Thoracic aorta (tissue), 2 donors: ENCODE measurements around the gene SHC2. TPM values are rescaled to one million over a fixed set of nuclear protein-coding genes. Genes with fewer than 3 reads are reported as not detected.

ENCODE experiments used
- ATAC-seq: fragments of 150-250 bp; one replicate; pipeline ENCODE4 v1.8.0; 2017; ENCODE audit warnings: low read depth; ENCODE audit not compliant: insufficient number of reproducible peaks, low FRiP score
- DNase-seq: peaks from one replicate; pipeline ENCODE4 v3.0.0-alpha.2; 2020; ENCODE audit warnings: low spot score
- H3K27ac ChIP-seq, 2 donors: fragments of 200-600 bp; sonication (generic); 1 replicate in 1 of 2; 2 replicates in 1 of 2; pipeline ENCODE4 v1.5.1; 2016; ENCODE audit warnings: mild to moderate bottlenecking in 2 of 2, moderate library complexity in 2 of 2
- H3K27me3 ChIP-seq: fragments of 200-600 bp; sonication (generic); replicated peaks from 2 replicates; pipeline ENCODE4 v1.6.0; 2016; ENCODE audit warnings: mild to moderate bottlenecking; ENCODE audit not compliant: insufficient read depth
- H3K36me3 ChIP-seq: fragments of 200-600 bp; sonication (generic); one replicate; pipeline ENCODE4 v1.5.1; 2016
- H3K4me1 ChIP-seq, 2 donors: fragments of 200-600 bp; sonication (generic); 1 replicate in 1 of 2; 2 replicates in 1 of 2; pipeline versions ENCODE4 v1.5.1 to v1.6.0; 2016; ENCODE audit warnings: low read depth in 2 of 2, mild to moderate bottlenecking in 1 of 2; ENCODE audit not compliant: control insufficient read depth in 1 of 2
- H3K4me3 ChIP-seq: fragments of 200-600 bp; sonication (generic); 2 replicates; pipeline ENCODE4 v1.5.1; 2016; ENCODE audit warnings: mild to moderate bottlenecking
- H3K9me3 ChIP-seq: fragments of 200-600 bp; sonication (generic); 2 replicates; pipeline ENCODE4 v1.5.1; 2016
- total RNA-seq, 2 donors: library from RNA; depleted of rRNA; stranded (reverse); fragments of >200 nt; gene quantifications; one replicate each; pipeline versions ENCODE4 v1.1.0 to v1.2.3, GENCODE V29; 2016
- TF ChIP-seq, protein P1 (sequence below): fragments of 200-600 bp; sonication (generic); IDR thresholded peaks from one replicate; pipeline ENCODE4 v1.5.1; 2019; ENCODE audit warnings: antibody characterized with exemption

SHC2 gene
- total RNA-seq, 2 donors from 2014 or later: 17.2 to 18.8 TPM

DNA sequence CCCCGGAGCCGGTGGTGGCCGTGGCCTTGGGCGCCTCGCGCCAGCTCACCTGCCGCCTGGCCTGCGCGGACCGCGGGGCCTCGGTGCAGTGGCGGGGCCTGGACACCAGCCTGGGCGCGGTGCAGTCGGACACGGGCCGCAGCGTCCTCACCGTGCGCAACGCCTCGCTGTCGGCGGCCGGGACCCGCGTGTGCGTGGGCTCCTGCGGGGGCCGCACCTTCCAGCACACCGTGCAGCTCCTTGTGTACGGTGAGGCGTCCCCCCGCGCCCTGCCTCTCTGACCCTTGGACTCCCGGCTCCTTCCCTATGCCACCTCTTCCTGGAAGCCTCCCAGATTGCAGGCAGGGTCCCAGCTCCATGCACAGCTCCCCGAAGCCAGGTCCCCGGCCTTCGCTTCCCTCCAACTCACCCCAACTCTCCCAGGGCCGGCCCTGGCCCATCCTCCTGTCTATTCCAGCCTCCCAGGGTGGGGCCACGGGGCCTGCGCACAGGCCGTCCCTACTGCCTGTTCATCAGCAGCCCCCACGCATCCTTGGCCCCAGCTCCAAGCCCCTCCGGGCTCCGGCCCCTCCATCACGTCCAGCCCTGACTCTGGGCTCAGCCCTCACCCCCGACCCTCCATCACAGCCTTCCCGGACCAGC is 37.2 kb upstream of the SHC2 start:
- H3K4me3 ChIP-seq: no peak overlapping the region
- no peak for DNase-seq
- H3K36me3 ChIP-seq: no peaks in the 10 kb centered on the region
- no peak overlapping the region for H3K27ac ChIP-seq
- H3K27me3 ChIP-seq: peaks cover 6% of the 10 kb centered on the region
- ATAC-seq: no peak
- peaks cover 0 to 8% of the 10 kb centered on the region in 2 donors for H3K4me1 ChIP-seq
- TF ChIP-seq, protein P1, sequence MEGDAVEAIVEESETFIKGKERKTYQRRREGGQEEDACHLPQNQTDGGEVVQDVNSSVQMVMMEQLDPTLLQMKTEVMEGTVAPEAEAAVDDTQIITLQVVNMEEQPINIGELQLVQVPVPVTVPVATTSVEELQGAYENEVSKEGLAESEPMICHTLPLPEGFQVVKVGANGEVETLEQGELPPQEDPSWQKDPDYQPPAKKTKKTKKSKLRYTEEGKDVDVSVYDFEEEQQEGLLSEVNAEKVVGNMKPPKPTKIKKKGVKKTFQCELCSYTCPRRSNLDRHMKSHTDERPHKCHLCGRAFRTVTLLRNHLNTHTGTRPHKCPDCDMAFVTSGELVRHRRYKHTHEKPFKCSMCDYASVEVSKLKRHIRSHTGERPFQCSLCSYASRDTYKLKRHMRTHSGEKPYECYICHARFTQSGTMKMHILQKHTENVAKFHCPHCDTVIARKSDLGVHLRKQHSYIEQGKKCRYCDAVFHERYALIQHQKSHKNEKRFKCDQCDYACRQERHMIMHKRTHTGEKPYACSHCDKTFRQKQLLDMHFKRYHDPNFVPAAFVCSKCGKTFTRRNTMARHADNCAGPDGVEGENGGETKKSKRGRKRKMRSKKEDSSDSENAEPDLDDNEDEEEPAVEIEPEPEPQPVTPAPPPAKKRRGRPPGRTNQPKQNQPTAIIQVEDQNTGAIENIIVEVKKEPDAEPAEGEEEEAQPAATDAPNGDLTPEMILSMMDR: no peak
- no peaks in the 10 kb centered on the region for H3K9me3 ChIP-seq

DNA sequence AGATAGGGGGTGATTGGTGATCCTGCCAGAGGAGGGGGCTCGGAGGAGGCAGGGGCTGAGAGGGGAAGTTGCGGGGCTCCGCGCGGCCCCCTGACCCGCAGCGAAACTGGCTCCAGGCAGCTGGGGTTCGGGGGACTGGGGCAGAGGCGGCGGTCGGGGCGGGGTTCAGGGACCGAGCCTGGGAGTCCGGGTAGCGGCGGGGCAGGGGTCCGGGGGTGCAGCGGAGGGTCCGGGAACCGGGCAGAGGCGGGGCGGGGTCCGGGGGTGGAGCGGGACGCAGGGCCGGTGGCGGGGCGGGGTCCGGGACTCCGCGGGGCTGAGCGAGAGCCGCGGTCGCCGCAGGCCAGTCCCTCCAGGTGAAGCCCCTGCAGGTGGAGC is 36.6 kb upstream of the SHC2 start:
- TF ChIP-seq, protein P1: no peak
- ATAC-seq (no peak), DNase-seq (no peak)
- peaks cover 0 to 8% of the 10 kb centered on the region in 2 donors for H3K4me1 ChIP-seq
- no peaks in the 10 kb centered on the region for H3K36me3 ChIP-seq
- H3K27me3 ChIP-seq: peaks cover 6% of the 10 kb centered on the region
- no peak overlapping the region for H3K4me3 ChIP-seq
- no peak overlapping the region for H3K27ac ChIP-seq
- no peaks in the 10 kb centered on the region for H3K9me3 ChIP-seq

DNA sequence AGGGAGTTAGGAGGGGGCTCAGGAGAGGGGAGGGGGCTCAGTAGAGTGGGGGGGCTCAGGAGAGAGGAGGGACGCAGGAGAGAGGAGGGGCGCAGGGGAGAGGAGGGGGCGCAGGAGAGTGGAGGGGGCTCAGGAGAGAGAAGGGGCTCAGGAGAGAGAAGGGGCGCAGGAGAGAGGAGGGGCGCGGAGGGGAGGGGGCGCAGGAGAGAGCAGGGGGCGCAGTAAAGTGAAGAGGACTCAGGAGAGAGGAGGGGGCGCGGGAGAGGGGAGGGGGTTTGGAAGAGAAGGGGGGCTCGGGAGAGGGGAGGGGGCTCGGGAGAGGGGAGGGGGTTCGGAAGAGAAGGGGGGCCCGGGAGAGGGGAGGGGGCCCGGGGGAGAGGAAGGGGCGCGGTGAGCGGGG is 36.2 kb upstream of the SHC2 start:
- Histone ChIP-seq H3K27me3 (peaks cover 6% of the 10 kb centered on the region), H3K4me1 (peaks cover 0 to 8% of the 10 kb centered on the region in 2 donors), H3K4me3 (no peak overlapping the region), H3K9me3 (no peaks in the 10 kb centered on the region), H3K27ac (no peak overlapping the region), H3K36me3 (no peaks in the 10 kb centered on the region)
- ATAC-seq: no peak
- DNase-seq: no peak
- TF ChIP-seq, protein P1: no peak

- H3K36me3 ChIP-seq: no peaks in the 10 kb centered on the region
- DNase-seq (no peak), ATAC-seq (no peak)
- H3K4me3 ChIP-seq: no peak within 1 kb of the TSS
- peaks cover 6% of the 10 kb centered on the region for H3K27me3 ChIP-seq
- no peak within 1 kb of the TSS for H3K27ac ChIP-seq
- no peaks in the 10 kb centered on the region for H3K9me3 ChIP-seq
- peaks cover 0 to 8% of the 10 kb centered on the region in 2 donors for H3K4me1 ChIP-seq
- TF ChIP-seq, protein P1: no peak
These were observed 35.4 kb upstream of the SHC2 start, which contains the start of gene MADCAM1 for GRCh38 chr19:496112-496665. MADCAM1 (plus strand) TSS chr19:496486; CDS start chr19:496500, 14 bp downstream.

DNA sequence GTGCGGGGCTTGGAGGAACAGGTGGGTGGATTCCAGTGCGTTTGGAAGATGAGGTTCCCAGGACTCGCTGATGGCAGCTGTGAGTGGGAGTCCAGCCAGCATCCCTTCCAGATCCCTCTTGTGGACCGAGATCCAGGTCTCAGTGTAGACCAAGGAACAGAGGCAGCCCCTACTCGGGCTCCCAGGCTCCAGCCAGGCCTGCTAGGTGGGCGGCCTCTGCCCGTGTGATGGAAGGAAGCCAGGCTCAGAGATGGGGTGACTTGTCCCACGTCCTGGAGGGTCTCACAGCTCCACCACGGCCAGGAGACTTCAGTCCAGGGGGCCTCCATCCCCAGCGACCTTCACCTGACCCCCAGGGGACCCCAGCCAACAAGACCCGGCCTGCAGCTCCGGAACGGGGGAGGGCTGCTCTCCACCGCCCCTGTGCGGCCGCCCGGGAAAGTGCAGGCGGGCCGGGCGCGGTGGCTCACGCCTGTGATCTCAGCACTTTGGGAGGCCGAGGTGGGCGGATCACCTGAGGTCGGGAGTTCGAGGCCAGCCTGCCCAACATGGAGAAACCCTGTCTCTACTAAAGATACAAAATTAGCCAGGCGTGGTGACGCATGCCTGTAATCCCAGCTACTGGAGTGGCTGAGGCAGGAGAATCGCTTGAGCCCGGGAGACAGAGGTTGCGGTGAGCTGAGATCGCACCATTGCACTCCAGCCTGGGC is 34.7 kb upstream of the SHC2 start:
- Histone ChIP-seq H3K9me3 (no peaks in the 10 kb centered on the region), H3K4me1 (peaks cover 0 to 8% of the 10 kb centered on the region in 2 donors), H3K27ac (no peak overlapping the region), H3K27me3 (peaks cover 6% of the 10 kb centered on the region), H3K4me3 (no peak overlapping the region), H3K36me3 (no peaks in the 10 kb centered on the region)
- TF ChIP-seq, protein P1: peak; percentile 67
- DNase-seq: no peak
- ATAC-seq: no peak
